HG03342 (cell line): ENCODE data around the gene MMP14.
"Not testable (repeated sequence)": the region's sequence is repeated elsewhere in the genome, so short reads cannot be mapped to it uniquely, and the experiment has no call there.

ENCODE experiments used
- ATAC-seq: cut with Tn5 transposase; IDR thresholded peaks from one replicate; pipeline ENCODE4 v1.9.1; 2021; ENCODE audit warnings: mild to moderate bottlenecking, moderate library complexity; ENCODE audit not compliant: unreplicated experiment

The MMP14 gene

GRCh38 chr14:22841769-22842168 is 5.4 kb downstream of the MMP14 start:
- ATAC-seq, result no peak

DNA sequence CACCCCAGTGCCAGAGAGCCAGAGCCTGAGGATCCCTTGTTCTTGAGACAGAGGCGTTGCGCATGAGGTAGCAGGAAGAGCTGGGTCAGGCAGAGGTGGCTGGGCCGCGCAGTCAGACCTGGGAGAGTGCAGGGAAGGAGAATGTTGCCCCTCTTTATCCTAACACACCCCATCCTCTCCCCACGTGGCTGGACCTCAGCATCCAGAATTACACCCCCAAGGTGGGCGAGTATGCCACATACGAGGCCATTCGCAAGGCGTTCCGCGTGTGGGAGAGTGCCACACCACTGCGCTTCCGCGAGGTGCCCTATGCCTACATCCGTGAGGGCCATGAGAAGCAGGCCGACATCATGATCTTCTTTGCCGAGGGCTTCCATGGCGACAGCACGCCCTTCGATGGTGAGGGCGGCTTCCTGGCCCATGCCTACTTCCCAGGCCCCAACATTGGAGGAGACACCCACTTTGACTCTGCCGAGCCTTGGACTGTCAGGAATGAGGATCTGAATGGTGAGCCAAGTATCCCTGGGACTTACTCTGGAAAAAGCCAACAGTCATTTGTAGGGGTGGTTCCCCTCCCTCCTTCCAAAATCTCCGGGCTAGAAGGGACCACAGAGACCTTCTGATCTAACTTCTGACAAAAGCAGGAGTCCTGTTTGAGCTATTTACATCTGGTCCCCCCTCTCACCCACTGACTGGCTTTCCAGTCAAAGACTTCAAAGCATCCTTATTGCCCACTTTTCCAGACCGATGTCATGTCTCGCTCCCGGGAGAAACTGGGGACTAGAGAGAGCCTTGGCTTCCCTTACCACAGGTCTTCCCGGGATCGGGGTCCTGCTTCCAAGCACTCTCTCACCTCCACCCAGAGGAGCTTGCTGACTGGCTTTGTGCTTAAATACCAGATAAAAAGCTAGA is 6.1 kb downstream of the MMP14 start:
- no peak for ATAC-seq

DNA sequence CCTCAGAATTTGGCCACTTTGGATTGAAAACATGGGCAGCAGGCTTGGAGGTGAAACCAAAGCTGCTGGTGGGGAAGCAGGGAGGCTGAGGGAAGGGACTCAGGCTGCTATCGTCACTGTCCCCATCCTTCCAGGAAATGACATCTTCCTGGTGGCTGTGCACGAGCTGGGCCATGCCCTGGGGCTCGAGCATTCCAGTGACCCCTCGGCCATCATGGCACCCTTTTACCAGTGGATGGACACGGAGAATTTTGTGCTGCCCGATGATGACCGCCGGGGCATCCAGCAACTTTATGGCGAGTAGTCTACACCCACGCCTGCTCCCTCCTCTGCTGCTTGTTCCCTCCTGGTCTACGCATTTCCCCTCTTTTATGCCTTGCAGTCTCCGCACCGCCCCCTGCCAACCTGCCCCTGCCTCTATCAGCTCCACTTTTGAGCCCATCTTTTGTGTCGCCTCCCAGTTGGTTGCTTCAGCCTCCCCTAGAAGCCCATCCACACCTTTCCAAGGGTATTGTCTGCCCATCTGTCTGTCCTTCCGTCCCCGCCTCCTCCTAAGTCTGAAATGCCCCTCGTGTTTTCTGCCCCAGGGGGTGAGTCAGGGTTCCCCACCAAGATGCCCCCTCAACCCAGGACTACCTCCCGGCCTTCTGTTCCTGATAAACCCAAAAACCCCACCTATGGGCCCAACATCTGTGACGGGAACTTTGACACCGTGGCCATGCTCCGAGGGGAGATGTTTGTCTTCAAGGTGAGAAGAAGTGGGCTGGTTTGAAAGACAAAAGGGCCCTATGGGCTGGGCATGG is 6.9 kb downstream of the MMP14 start:
- no peak for ATAC-seq

- no peak for ATAC-seq
Observed at GRCh38 chr14:22844221-22845102, 8.1 kb downstream of the MMP14 start.

DNA sequence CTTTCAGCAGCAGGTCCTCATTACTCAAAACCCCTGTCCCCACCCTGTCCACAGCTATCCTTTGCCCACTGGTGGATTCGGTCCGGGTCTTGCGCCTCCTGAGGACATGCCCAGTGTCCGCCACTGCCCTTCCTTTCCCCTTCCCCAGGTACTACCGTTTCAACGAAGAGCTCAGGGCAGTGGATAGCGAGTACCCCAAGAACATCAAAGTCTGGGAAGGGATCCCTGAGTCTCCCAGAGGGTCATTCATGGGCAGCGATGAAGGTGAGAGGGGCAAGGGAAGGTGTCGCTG is 8.7 kb downstream of the MMP14 start:
- no peak for ATAC-seq

GRCh38 chr14:22845821-22846625 is 9.6 kb downstream of the MMP14 start:
- ATAC-seq, result no peak

GRCh38 chr14:22846811-22847307 is 10.5 kb downstream of the MMP14 start:
- ATAC-seq, result no peak

GRCh38 chr14:22847661-22848341 is 11.4 kb downstream of the MMP14 start:
- no peak for ATAC-seq

- ATAC-seq, result no peak
Observed at GRCh38 chr14:22848351-22849164, 12.2 kb downstream of the MMP14 start.

GRCh38 chr14:22849212-22849819 is 12.9 kb downstream of the MMP14 start:
- no peak for ATAC-seq

DNA sequence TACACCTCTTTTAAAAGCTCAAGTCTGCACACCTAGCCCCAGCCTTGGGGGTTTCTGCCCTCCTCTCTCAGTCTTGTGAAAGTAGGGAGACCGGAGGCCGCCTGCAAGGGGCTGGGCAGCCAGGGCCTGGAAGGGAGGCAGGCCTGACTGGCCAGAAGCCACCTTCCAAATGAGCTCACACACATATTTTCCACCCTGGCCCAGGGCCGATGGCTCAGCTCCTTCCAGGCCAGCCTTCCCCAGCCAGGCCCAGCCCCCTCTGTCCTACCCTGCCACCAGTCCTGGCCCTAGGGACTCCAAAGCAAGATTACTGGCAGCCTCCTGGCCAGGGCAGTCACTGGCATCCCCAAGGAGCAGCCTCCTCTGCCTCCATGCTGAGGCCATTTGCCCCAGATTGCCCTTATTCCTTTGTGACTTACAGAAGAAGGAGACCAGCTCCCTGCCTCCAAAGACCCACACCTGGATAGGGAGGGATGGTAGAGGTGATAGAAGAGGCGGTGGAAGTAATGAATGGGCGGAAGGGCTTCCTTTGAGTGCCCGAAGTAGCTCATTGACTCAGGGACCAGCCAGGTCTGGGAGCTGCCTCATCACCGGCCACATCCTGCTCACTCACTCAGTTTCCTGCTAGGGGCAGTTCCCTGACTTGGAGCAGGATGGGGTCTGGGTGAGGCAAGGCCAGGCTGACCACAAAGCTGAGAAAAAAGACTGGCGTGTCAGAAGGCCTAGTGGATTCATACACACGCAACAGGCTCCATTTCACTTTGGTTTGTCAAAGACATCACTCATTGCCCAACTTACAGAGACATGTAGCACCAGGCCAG is 14.8 kb downstream of the MMP14 start:
- ATAC-seq, result no peak

DNA sequence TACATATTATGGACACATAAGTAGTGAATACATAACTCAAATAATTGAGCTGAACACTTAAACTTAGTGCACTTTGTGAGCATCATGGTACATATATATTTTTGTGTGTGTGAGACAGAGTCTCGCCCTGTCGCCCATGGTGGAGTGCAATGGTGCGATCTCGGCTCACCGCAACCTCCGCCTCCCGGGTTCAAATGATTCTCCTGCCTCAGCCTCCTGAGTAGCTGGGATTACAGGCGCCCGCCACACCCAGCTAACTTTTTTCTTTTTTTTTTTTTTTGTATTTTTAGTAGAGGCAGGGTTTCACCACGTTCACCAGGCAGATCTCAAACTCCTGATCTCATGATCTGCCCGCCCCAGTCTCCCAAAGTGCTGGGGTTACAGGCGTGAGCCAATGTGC is 15.8 kb downstream of the MMP14 start:
- not testable (repeated sequence) for ATAC-seq

DNA sequence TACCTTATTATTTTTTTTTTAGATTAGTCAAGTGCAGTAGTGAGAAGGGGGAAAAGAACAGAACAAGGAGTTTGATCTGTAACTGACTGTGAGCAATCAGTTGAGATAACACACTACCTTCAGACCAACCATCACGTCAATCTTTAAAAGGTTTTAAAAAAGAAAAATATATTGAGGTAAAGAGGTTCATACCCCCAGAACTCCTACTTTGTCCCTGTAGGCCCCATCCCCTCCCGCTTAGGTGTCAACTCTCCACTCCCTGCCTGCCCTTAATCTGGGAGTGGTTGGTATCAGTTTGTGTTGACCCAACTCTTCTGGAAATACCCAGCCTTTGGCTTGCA is 16.2 kb downstream of the MMP14 start:
- no peak for ATAC-seq

- no peak for ATAC-seq
Observed at GRCh38 chr14:22852940-22853767, 16.8 kb downstream of the MMP14 start.

DNA sequence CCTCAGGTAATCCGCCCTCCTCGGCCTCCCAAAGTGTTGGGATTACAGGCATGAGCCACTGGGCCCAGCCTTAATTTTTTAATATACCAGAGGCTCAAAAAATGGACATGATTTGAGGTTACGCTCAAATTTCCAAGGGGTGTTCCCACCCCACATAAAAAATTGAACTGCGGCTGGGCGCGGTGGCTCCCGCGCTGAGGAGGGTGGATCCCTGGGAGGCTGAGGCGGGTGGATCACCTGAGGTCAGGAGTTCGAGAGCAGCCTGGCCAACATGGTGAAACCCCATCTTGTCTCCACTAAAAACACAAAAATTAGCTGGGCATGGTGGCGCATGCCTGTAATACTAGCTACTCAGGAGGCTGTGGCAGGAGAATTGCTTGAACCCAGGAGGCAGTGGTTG is 17.9 kb downstream of the MMP14 start:
- ATAC-seq, result not testable (repeated sequence)

GRCh38 chr14:22854963-22855724 is 18.8 kb downstream of the MMP14 start:
- ATAC-seq, result no peak
